SJSA1 (cell line): ENCODE measurements around the gene CA5B. TPM values are rescaled to one million over a fixed set of nuclear protein-coding genes. Genes with fewer than 3 reads are reported as not detected.
"Not testable (repeated sequence)": the region's sequence is repeated elsewhere in the genome, so short reads cannot be mapped to it uniquely, and the experiment has no call there.

ENCODE experiments used
- DNase-seq, 2 experiments: peaks; one replicate each; pipeline ENCODE4 v3.0.0-alpha.2; 2015 to 2020; ENCODE audit warnings: low spot score in 2 of 2, low read depth in 1 of 2
- H3K27ac ChIP-seq: fragments of 250-450 bp; sonication (Bioruptor Pico); 2 replicates; pipeline ENCODE4 v1.5.1; 2020; ENCODE audit warnings: mild to moderate bottlenecking, moderate library complexity
- H3K27me3 ChIP-seq: fragments of 250-450 bp; sonication (Bioruptor Pico); replicated peaks from 2 replicates; pipeline ENCODE4 v1.5.1; 2020; ENCODE audit warnings: mild to moderate bottlenecking, moderate library complexity
- H3K36me3 ChIP-seq: fragments of 250-450 bp; sonication (Bioruptor Pico); 2 replicates; pipeline ENCODE4 v1.5.1; 2020; ENCODE audit warnings: mild to moderate bottlenecking
- H3K4me1 ChIP-seq: fragments of 250-450 bp; sonication (Bioruptor Pico); replicated peaks from 2 replicates; pipeline ENCODE4 v1.6.1; 2021; ENCODE audit warnings: mild to moderate bottlenecking
- H3K4me3 ChIP-seq: fragments of 250-450 bp; sonication (Bioruptor Pico); 2 replicates; pipeline ENCODE4 v1.5.1; 2020; ENCODE audit warnings: mild to moderate bottlenecking
- H3K9me3 ChIP-seq: fragments of 250-450 bp; sonication (Bioruptor Pico); replicated peaks from 2 replicates; pipeline ENCODE4 v1.5.1; 2020; ENCODE audit warnings: mild to moderate bottlenecking
- total RNA-seq: library from RNA; depleted of rRNA; stranded (reverse); fragments of >200 nt; shearing (Covaris generic); gene quantifications from 2 replicates; pipeline ENCODE4 v1.2.3, GENCODE V29; 2014; rRNA removed

Gene CA5B
- 4.6 and 7.4 TPM in 2 replicates for total RNA-seq

- H3K36me3 ChIP-seq, result no peaks in the 10 kb centered on the region
- no peaks in the 10 kb centered on the region for H3K27me3 ChIP-seq
- peak; percentile 75 to 90 for DNase-seq
- H3K27ac ChIP-seq, result no peak within 1 kb of the TSS
- H3K4me1 ChIP-seq, result peaks cover 4% of the 10 kb centered on the region; the same call in 1 of the 2 replicates
- no peaks in the 10 kb centered on the region for H3K9me3 ChIP-seq
- H3K4me3 ChIP-seq, result peak within 1 kb of the TSS; percentile 46
Observed at GRCh38 chrX:15737959-15738902, at the start of gene CA5B. TSS of gene CA5B (plus strand) at chrX:15738270. CDS start at chrX:15750024, 11,754 bp downstream.

GRCh38 chrX:15694941-15695451 lies 43.1 kb upstream of the CA5B start:
- H3K4me1 ChIP-seq, result no peaks in the 10 kb centered on the region
- no peaks in the 10 kb centered on the region for H3K9me3 ChIP-seq
- no peaks in the 10 kb centered on the region for H3K36me3 ChIP-seq
- H3K27ac ChIP-seq, result no peak overlapping the region
- no peak for DNase-seq
- H3K4me3 ChIP-seq, result no peak overlapping the region
- H3K27me3 ChIP-seq, result no peaks in the 10 kb centered on the region

- H3K9me3 ChIP-seq, result no peaks in the 10 kb centered on the region
- no peaks in the 10 kb centered on the region for H3K36me3 ChIP-seq
- no peak overlapping the region for H3K4me3 ChIP-seq
- no peaks in the 10 kb centered on the region for H3K4me1 ChIP-seq
- no peak for DNase-seq
- H3K27me3 ChIP-seq, result no peaks in the 10 kb centered on the region
- H3K27ac ChIP-seq, result no peak overlapping the region
Observed at GRCh38 chrX:15696516-15696915, 41.6 kb upstream of the CA5B start.

- no peaks in the 10 kb centered on the region for H3K9me3 ChIP-seq
- H3K36me3 ChIP-seq, result no peaks in the 10 kb centered on the region
- no peak for DNase-seq
- no peak overlapping the region for H3K4me3 ChIP-seq
- H3K27ac ChIP-seq, result no peak overlapping the region
- no peaks in the 10 kb centered on the region for H3K4me1 ChIP-seq
- no peaks in the 10 kb centered on the region for H3K27me3 ChIP-seq
Observed at GRCh38 chrX:15702488-15703371, 35.3 kb upstream of the CA5B start.

GRCh38 chrX:15703809-15704208 lies 34.3 kb upstream of the CA5B start:
- H3K27ac ChIP-seq, H3K36me3 ChIP-seq, H3K27me3 ChIP-seq, H3K9me3 ChIP-seq, H3K4me1 ChIP-seq, DNase-seq, H3K4me3 ChIP-seq: not testable (repeated sequence)

GRCh38 chrX:15704273-15704672 lies 33.8 kb upstream of the CA5B start:
- not testable (repeated sequence) for H3K36me3 ChIP-seq, H3K9me3 ChIP-seq, H3K4me3 ChIP-seq, H3K27me3 ChIP-seq, H3K4me1 ChIP-seq, DNase-seq, H3K27ac ChIP-seq

- DNase-seq, result no peak
- H3K36me3 ChIP-seq, result no peaks in the 10 kb centered on the region
- H3K4me3 ChIP-seq, result no peak overlapping the region
- H3K27ac ChIP-seq, result no peak overlapping the region
- no peaks in the 10 kb centered on the region for H3K27me3 ChIP-seq
- H3K9me3 ChIP-seq, result no peaks in the 10 kb centered on the region
- H3K4me1 ChIP-seq, result no peaks in the 10 kb centered on the region
Observed at GRCh38 chrX:15714529-15714928, 23.5 kb upstream of the CA5B start.

GRCh38 chrX:15718283-15718970 lies 19.6 kb upstream of the CA5B start:
- no peaks in the 10 kb centered on the region for H3K27me3 ChIP-seq
- no peak for DNase-seq

GRCh38 chrX:15719324-15719968 lies 18.6 kb upstream of the CA5B start:
- Histone ChIP-seq H3K27me3 (no peaks in the 10 kb centered on the region), H3K27ac (no peak overlapping the region), H3K4me3 (no peak overlapping the region), H3K9me3 (no peaks in the 10 kb centered on the region), H3K4me1 (no peaks in the 10 kb centered on the region), H3K36me3 (no peaks in the 10 kb centered on the region)
- DNase-seq, result no peak

More at GRCh38 chrX:15718283-15718970, 19.6 kb upstream of the CA5B start:
- Histone ChIP-seq H3K4me3 (no peak overlapping the region), H3K4me1 (no peaks in the 10 kb centered on the region), H3K27ac (no peak overlapping the region), H3K9me3 (no peaks in the 10 kb centered on the region), H3K36me3 (no peaks in the 10 kb centered on the region)

GRCh38 chrX:15721911-15722310 lies 16.2 kb upstream of the CA5B start:
- H3K27me3 ChIP-seq, result no peaks in the 10 kb centered on the region
- no peaks in the 10 kb centered on the region for H3K36me3 ChIP-seq
- no peak overlapping the region for H3K27ac ChIP-seq
- no peak for DNase-seq
- H3K4me1 ChIP-seq, result no peaks in the 10 kb centered on the region
- no peaks in the 10 kb centered on the region for H3K9me3 ChIP-seq
- no peak overlapping the region for H3K4me3 ChIP-seq

- no peak for DNase-seq
- H3K4me1 ChIP-seq, result no peaks in the 10 kb centered on the region
- no peaks in the 10 kb centered on the region for H3K27me3 ChIP-seq
Observed at GRCh38 chrX:15723887-15724517, 14.1 kb upstream of the CA5B start.

GRCh38 chrX:15724911-15725310 lies 13.2 kb upstream of the CA5B start:
- Histone ChIP-seq H3K27ac (no peak overlapping the region), H3K27me3 (no peaks in the 10 kb centered on the region), H3K9me3 (no peaks in the 10 kb centered on the region), H3K36me3 (no peaks in the 10 kb centered on the region), H3K4me1 (no peaks in the 10 kb centered on the region), H3K4me3 (no peak overlapping the region)
- no peak for DNase-seq

More at GRCh38 chrX:15723887-15724517, 14.1 kb upstream of the CA5B start:
- Histone ChIP-seq H3K9me3 (no peaks in the 10 kb centered on the region), H3K27ac (no peak overlapping the region), H3K36me3 (no peaks in the 10 kb centered on the region), H3K4me3 (no peak overlapping the region)
